Transverse colon (tissue), 3 donors: Measurements from ENCODE around the gene SHROOM2.

ENCODE experiments used
- CTCF ChIP-seq, 5 experiments: fragments of 200-600 bp in 3 of 5; fragments of 450-650 bp in 2 of 5; sonication (generic) in 3 of 5; IDR thresholded peaks; 1 replicate in 2 of 5; 2 replicates in 3 of 5; pipeline ENCODE4 v1.5.1; 2016 to 2017; ENCODE audit warnings: antibody characterized with exemption in 5 of 5, inconsistent platforms in 3 of 5, mild to moderate bottlenecking in 2 of 5, moderate library complexity in 1 of 5
- POLR2A ChIP-seq: fragments of 450-650 bp; IDR thresholded peaks from one replicate; pipeline ENCODE4 v1.6.1; 2016; ENCODE audit warnings: antibody characterized with exemption, mild to moderate bottlenecking, moderate library complexity

GRCh38 chrX:9738151-9738550, 48.1 kb upstream of the SHROOM2 start:
- TF ChIP-seq CTCF (IDR thresholded peaks at IDR 0.05): no peak
- no peak for TF ChIP-seq POLR2A
